ENCODE results near the gene CFDP1.

- TF ChIP-seq CTCF (IDR thresholded peaks at IDR 0.05) (no peak), RAD21 (conservative IDR thresholded peaks at IDR 0.05 in 1 of 2, IDR thresholded peaks at IDR 0.05 in 1 of 2) (peak in 1 of 2 experiments; percentile 57; a peak in 3 of 5 replicates), ZNF302 (CRISPR knock-in tag; IDR thresholded peaks at IDR 0.05) (no peak), REST (IDR thresholded peaks at IDR 0.05) (no peak), JUN (IDR thresholded peaks at IDR 0.05) (peak; percentile 97 to 98), CHD2 (IDR thresholded peaks at IDR 0.05; ENCODE audit: low read length, partially characterized antibody) (no peak), ESRRA (IDR thresholded peaks at IDR 0.05; ENCODE audit: borderline replicate concordance, low read length) (no peak), EP300 (IDR thresholded peaks at IDR 0.05) (peak; percentile 78 to 83; a peak in 3 of 5 replicates), POLR2A (IDR thresholded peaks at IDR 0.05; ENCODE audit: low read length) (no peak), KDM5A (IDR thresholded peaks at IDR 0.05) (no peak), TP53 (CRISPR knock-in tag; IDR thresholded peaks at IDR 0.05) (no peak)
- TF ChIP-seq, protein P1, sequence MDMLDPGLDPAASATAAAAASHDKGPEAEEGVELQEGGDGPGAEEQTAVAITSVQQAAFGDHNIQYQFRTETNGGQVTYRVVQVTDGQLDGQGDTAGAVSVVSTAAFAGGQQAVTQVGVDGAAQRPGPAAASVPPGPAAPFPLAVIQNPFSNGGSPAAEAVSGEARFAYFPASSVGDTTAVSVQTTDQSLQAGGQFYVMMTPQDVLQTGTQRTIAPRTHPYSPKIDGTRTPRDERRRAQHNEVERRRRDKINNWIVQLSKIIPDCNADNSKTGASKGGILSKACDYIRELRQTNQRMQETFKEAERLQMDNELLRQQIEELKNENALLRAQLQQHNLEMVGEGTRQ (IDR thresholded peaks at IDR 0.05), result peak; percentile 79
Measured at GRCh38 chr16:75305364-75306098, 127.8 kb downstream of the CFDP1 start.
